ENCODE data around the gene TBC1D22A.

- TF ChIP-seq, protein P1, sequence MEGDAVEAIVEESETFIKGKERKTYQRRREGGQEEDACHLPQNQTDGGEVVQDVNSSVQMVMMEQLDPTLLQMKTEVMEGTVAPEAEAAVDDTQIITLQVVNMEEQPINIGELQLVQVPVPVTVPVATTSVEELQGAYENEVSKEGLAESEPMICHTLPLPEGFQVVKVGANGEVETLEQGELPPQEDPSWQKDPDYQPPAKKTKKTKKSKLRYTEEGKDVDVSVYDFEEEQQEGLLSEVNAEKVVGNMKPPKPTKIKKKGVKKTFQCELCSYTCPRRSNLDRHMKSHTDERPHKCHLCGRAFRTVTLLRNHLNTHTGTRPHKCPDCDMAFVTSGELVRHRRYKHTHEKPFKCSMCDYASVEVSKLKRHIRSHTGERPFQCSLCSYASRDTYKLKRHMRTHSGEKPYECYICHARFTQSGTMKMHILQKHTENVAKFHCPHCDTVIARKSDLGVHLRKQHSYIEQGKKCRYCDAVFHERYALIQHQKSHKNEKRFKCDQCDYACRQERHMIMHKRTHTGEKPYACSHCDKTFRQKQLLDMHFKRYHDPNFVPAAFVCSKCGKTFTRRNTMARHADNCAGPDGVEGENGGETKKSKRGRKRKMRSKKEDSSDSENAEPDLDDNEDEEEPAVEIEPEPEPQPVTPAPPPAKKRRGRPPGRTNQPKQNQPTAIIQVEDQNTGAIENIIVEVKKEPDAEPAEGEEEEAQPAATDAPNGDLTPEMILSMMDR (IDR thresholded peaks at IDR 0.05; ENCODE audit: low read depth, low read length), result no peak
- TF ChIP-seq EZH2phosphoT487 (IDR thresholded peaks at IDR 0.05; ENCODE audit: low read depth), result no peak
These were observed 25.7 kb upstream of the TBC1D22A start for GRCh38 chr22:46736705-46737104.

All from OCI-LY3 (cell line).